ENCODE data around the gene CD300E. TPM values are rescaled to one million over a fixed set of nuclear protein-coding genes. Genes with fewer than 3 reads are reported as not detected.
A peak's percentile ranks its signal among the peaks of the same experiment; 100 is the strongest.

CD300E gene
- total and polyA plus RNA-seq, 2 donors (not counting 1 experiment from before 2014, with no cell fraction given), result not detected

GRCh38 chr17:74567397-74567796, 56.1 kb downstream of the CD300E start, which contains the start of gene CD300H:
CD300H (minus strand) TSS chr17:74567509.
- H3K9me3 ChIP-seq (ENCODE audit: control insufficient read depth, insufficient read depth, low read depth, low read length), result no peaks in the 10 kb centered on the region
- no peak within 1 kb of the TSS for H2AFZ ChIP-seq (ENCODE audit: low read length)
- H3K36me3 ChIP-seq (ENCODE audit: control insufficient read depth, insufficient read depth, low read length), result no peaks in the 10 kb centered on the region
- no peaks in the 10 kb centered on the region for H3K27me3 ChIP-seq (ENCODE audit: control insufficient read depth, insufficient read depth, low read length)
- H3K4me2 ChIP-seq (ENCODE audit: extremely low read depth, insufficient read depth, low read length), result no peak within 1 kb of the TSS
- H3K9ac ChIP-seq (ENCODE audit: insufficient read depth, low read length), result no peak within 1 kb of the TSS
- peak in 1 of 2 donors; percentile 21 for DNase-seq (ENCODE audit: low read depth in 2 of 2)
- no peaks in the 10 kb centered on the region for H3K4me1 ChIP-seq (ENCODE audit: control insufficient read depth, extremely low read depth, insufficient read depth, low read length)
- no peaks in the 10 kb centered on the region for H4K20me1 ChIP-seq (ENCODE audit: control insufficient read depth, extremely low read depth, insufficient read depth, low read length)
- H3K27ac ChIP-seq (ENCODE audit: insufficient read depth, low read length), result no peak within 1 kb of the TSS
- no peaks in the 10 kb centered on the region for H3K79me2 ChIP-seq (ENCODE audit: control insufficient read depth, insufficient read depth, low read length)
- TF ChIP-seq EZH2 (IDR thresholded peaks at IDR 0.05; ENCODE audit: low read length, missing control alignments) (no peak), CTCF (conservative IDR thresholded peaks at IDR 0.05 in 1 of 2, IDR thresholded peaks at IDR 0.05 in 1 of 2; ENCODE audit: low read depth in 1 of 2, low read length in 2 of 2) (no peak)
- no peak within 1 kb of the TSS for H3K4me3 ChIP-seq (replicated peaks in 1 of 4; ENCODE audit: control extremely low read depth in 1 of 4, insufficient read depth in 1 of 4, low read depth in 3 of 4, low read length in 4 of 4)

DNA sequence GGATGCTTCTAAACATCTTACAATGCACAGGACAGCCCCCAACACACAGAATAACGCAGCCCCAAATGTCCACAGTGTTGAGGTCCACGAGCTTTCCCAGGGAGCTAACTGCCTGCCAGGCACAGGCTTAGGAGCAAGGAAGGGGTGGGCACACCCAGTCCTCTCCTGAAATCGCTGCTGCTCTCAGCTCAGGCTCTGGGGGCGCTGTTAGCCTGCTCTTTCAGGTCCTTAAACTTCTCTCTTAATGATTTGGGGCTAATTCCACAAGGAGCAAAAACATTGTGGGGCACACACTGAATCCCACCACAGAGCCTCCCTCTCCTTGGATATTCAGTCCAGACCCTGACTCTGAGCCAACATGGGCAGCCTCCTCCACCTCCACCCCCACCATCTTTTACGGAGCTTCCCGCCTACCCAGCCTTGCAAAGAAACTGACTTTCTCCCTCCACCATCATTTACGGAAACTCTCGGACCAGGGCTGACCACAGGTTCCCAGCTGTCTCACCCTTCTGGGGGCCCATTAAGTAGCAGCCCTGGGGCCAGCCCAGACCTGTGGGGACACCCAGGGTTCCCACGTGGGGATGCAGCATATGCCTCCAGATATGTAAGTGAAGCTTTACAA, 57.3 kb downstream of the CD300E start:
- Histone ChIP-seq H4K20me1 (ENCODE audit: control insufficient read depth, extremely low read depth, insufficient read depth, low read length) (no peaks in the 10 kb centered on the region), H3K9me3 (ENCODE audit: control insufficient read depth, insufficient read depth, low read depth, low read length) (no peaks in the 10 kb centered on the region), H3K9ac (ENCODE audit: insufficient read depth, low read length) (no peak overlapping the region), H3K27ac (ENCODE audit: insufficient read depth, low read length) (no peak overlapping the region), H2AFZ (ENCODE audit: low read length) (no peak overlapping the region), H3K79me2 (ENCODE audit: control insufficient read depth, insufficient read depth, low read length) (no peaks in the 10 kb centered on the region), H3K27me3 (ENCODE audit: control insufficient read depth, insufficient read depth, low read length) (no peaks in the 10 kb centered on the region), H3K4me1 (ENCODE audit: control insufficient read depth, extremely low read depth, insufficient read depth, low read length) (no peaks in the 10 kb centered on the region), H3K4me3 (replicated peaks in 1 of 4; ENCODE audit: control extremely low read depth in 1 of 4, insufficient read depth in 1 of 4, low read depth in 3 of 4, low read length in 4 of 4) (no peak overlapping the region), H3K36me3 (ENCODE audit: control insufficient read depth, insufficient read depth, low read length) (no peaks in the 10 kb centered on the region), H3K4me2 (ENCODE audit: extremely low read depth, insufficient read depth, low read length) (no peak overlapping the region)
- peak; percentile 3 to 34 for DNase-seq (ENCODE audit: low read depth in 2 of 2)
- TF ChIP-seq EZH2 (IDR thresholded peaks at IDR 0.05; ENCODE audit: low read length, missing control alignments), result no peak
- peak in 1 of 2 donors; percentile 30 for TF ChIP-seq CTCF (conservative IDR thresholded peaks at IDR 0.05 in 1 of 2, IDR thresholded peaks at IDR 0.05 in 1 of 2; ENCODE audit: low read depth in 1 of 2, low read length in 2 of 2)

- Histone ChIP-seq H3K27me3 (ENCODE audit: control insufficient read depth, insufficient read depth, low read length) (no peaks in the 10 kb centered on the region), H3K4me2 (ENCODE audit: extremely low read depth, insufficient read depth, low read length) (no peak overlapping the region), H3K9me3 (ENCODE audit: control insufficient read depth, insufficient read depth, low read depth, low read length) (no peaks in the 10 kb centered on the region), H3K79me2 (ENCODE audit: control insufficient read depth, insufficient read depth, low read length) (no peaks in the 10 kb centered on the region), H3K27ac (ENCODE audit: insufficient read depth, low read length) (no peak overlapping the region), H3K9ac (ENCODE audit: insufficient read depth, low read length) (no peak overlapping the region), H3K4me1 (ENCODE audit: control insufficient read depth, extremely low read depth, insufficient read depth, low read length) (no peaks in the 10 kb centered on the region), H2AFZ (ENCODE audit: low read length) (no peak overlapping the region), H3K36me3 (ENCODE audit: control insufficient read depth, insufficient read depth, low read length) (no peaks in the 10 kb centered on the region), H3K4me3 (replicated peaks in 1 of 4; ENCODE audit: control extremely low read depth in 1 of 4, insufficient read depth in 1 of 4, low read depth in 3 of 4, low read length in 4 of 4) (no peak overlapping the region), H4K20me1 (ENCODE audit: control insufficient read depth, extremely low read depth, insufficient read depth, low read length) (no peaks in the 10 kb centered on the region)
- TF ChIP-seq CTCF (conservative IDR thresholded peaks at IDR 0.05 in 1 of 2, IDR thresholded peaks at IDR 0.05 in 1 of 2; ENCODE audit: low read depth in 1 of 2, low read length in 2 of 2), result no peak
- TF ChIP-seq EZH2 (IDR thresholded peaks at IDR 0.05; ENCODE audit: low read length, missing control alignments), result no peak
- no peak for DNase-seq (ENCODE audit: low read depth in 2 of 2)
Measured at GRCh38 chr17:74565126-74565525, 58.4 kb downstream of the CD300E start.

Data from fibroblast of lung (primary cell).